Dermis blood vessel endothelial cell (primary cell): Measurements from ENCODE around the gene RASD1. TPM values are rescaled to one million over a fixed set of nuclear protein-coding genes. Genes with fewer than 3 reads are reported as not detected.
"Not testable (repeated sequence)": the region's sequence is repeated elsewhere in the genome, so short reads cannot be mapped to it uniquely, and the experiment has no call there.

ENCODE experiments used
- DNase-seq: peaks from one replicate; pipeline ENCODE4 v3.0.0; 2010
- total RNA-seq: library from RNA; depleted of rRNA; stranded (reverse); fragments of >200 nt; gene quantifications from 2 replicates; pipeline ENCODE4 v1.2.3, GENCODE V29; 2014

Gene RASD1
- total RNA-seq, 1 donor from 2014 or later = 12.8 TPM

GRCh38 chr17:17469358-17469757 is 26.8 kb downstream of the RASD1 start:
- no peak for DNase-seq

GRCh38 chr17:17468217-17469010 is 27.8 kb downstream of the RASD1 start:
- DNase-seq = no peak

- DNase-seq = no peak
These were observed 28.5 kb downstream of the RASD1 start for GRCh38 chr17:17467720-17468119.

GRCh38 chr17:17467016-17467415 is 29.2 kb downstream of the RASD1 start:
- no peak for DNase-seq

GRCh38 chr17:17466511-17466910 is 29.7 kb downstream of the RASD1 start:
- no peak for DNase-seq

GRCh38 chr17:17465878-17466277 is 30.3 kb downstream of the RASD1 start:
- not testable (repeated sequence) for DNase-seq

GRCh38 chr17:17463821-17464220 is 32.4 kb downstream of the RASD1 start:
- DNase-seq = no peak

- DNase-seq = no peak
These were observed 34.0 kb downstream of the RASD1 start for GRCh38 chr17:17462048-17462824.

GRCh38 chr17:17460038-17460437 is 36.2 kb downstream of the RASD1 start:
- DNase-seq = no peak

GRCh38 chr17:17457680-17458079 is 38.5 kb downstream of the RASD1 start:
- no peak for DNase-seq

- DNase-seq = no peak
These were observed 39.9 kb downstream of the RASD1 start for GRCh38 chr17:17456251-17456650.

GRCh38 chr17:17455173-17455572 is 41.0 kb downstream of the RASD1 start:
- no peak for DNase-seq

GRCh38 chr17:17454700-17455099 is 41.5 kb downstream of the RASD1 start:
- not testable (repeated sequence) for DNase-seq

- no peak for DNase-seq
These were observed 41.9 kb downstream of the RASD1 start for GRCh38 chr17:17454276-17454675.

GRCh38 chr17:17453088-17453487 is 43.1 kb downstream of the RASD1 start:
- no peak for DNase-seq

GRCh38 chr17:17448723-17449122 is 47.5 kb downstream of the RASD1 start:
- DNase-seq = no peak

- DNase-seq = no peak
These were observed 48.1 kb downstream of the RASD1 start for GRCh38 chr17:17448076-17448475.

GRCh38 chr17:17447264-17447663 is 48.9 kb downstream of the RASD1 start:
- DNase-seq = no peak

GRCh38 chr17:17446666-17447155 is 49.5 kb downstream of the RASD1 start:
- DNase-seq = peak; percentile 52

GRCh38 chr17:17445925-17446665 is 50.1 kb downstream of the RASD1 start:
- DNase-seq = peak; percentile 97

GRCh38 chr17:17445296-17445924 is 50.8 kb downstream of the RASD1 start:
- DNase-seq = no peak
